Trophoblast cell (in vitro differentiated cells and primary cell): ENCODE measurements around the gene OR2V1.

ENCODE experiments used
- DNase-seq, 2 donors: peaks; one replicate each; pipeline ENCODE4 v3.0.0-alpha.2; 2016
- H2AFZ ChIP-seq: 2 replicates; pipeline ENCODE4 v1.6.1; 2013; ENCODE audit warnings: low read length, moderate library complexity, mild to moderate bottlenecking; ENCODE audit not compliant: insufficient read depth, poor library complexity
- H2AK5ac ChIP-seq: 2 replicates; pipeline ENCODE4 v1.6.1; 2013; ENCODE audit warnings: mild to moderate bottlenecking, low read length
- H2BK120ac ChIP-seq: 2 replicates; pipeline ENCODE4 v1.6.1; 2013; ENCODE audit warnings: low read length, mild to moderate bottlenecking, moderate library complexity; ENCODE audit not compliant: insufficient read depth, poor library complexity
- H2BK12ac ChIP-seq: 2 replicates; pipeline ENCODE4 v1.6.1; 2013; ENCODE audit warnings: mild to moderate bottlenecking, low read length, moderate library complexity
- H2BK5ac ChIP-seq: 2 replicates; pipeline ENCODE4 v1.6.1; 2013; ENCODE audit warnings: low read length, low read depth, moderate library complexity, mild to moderate bottlenecking; ENCODE audit not compliant: poor library complexity
- H3K14ac ChIP-seq: 2 replicates; pipeline ENCODE4 v1.6.1; 2013; ENCODE audit warnings: mild to moderate bottlenecking, low read length
- H3K18ac ChIP-seq: 2 replicates; pipeline ENCODE4 v1.6.1; 2013; ENCODE audit warnings: mild to moderate bottlenecking, low read length
- H3K23ac ChIP-seq: 2 replicates; pipeline ENCODE4 v1.6.1; 2013; ENCODE audit warnings: low read length
- H3K27ac ChIP-seq: 2 replicates; pipeline ENCODE4 v1.5.1; 2013; ENCODE audit warnings: low read depth, mild to moderate bottlenecking, inconsistent platforms, low read length, moderate library complexity
- H3K27me3 ChIP-seq: 2 replicates; pipeline ENCODE4 v1.6.1; 2013; ENCODE audit warnings: inconsistent platforms, mild to moderate bottlenecking, low read length, moderate library complexity; ENCODE audit not compliant: insufficient read depth
- H3K36me3 ChIP-seq, 2 experiments: 1 replicate in 1 of 2; 2 replicates in 1 of 2; pipeline ENCODE4 v1.6.1; 2013; ENCODE audit warnings: low read length in 2 of 2, mild to moderate bottlenecking in 2 of 2, moderate library complexity in 1 of 2; ENCODE audit not compliant: insufficient read depth in 2 of 2, control insufficient read depth in 1 of 2
- H3K4ac ChIP-seq: 2 replicates; pipeline ENCODE4 v1.6.1; 2013; ENCODE audit warnings: low read depth, mild to moderate bottlenecking, low read length, moderate library complexity
- H3K4me1 ChIP-seq, 2 experiments: 1 replicate in 1 of 2; 2 replicates in 1 of 2; pipeline ENCODE4 v1.6.1; 2013; ENCODE audit warnings: low read length in 2 of 2, mild to moderate bottlenecking in 2 of 2, moderate library complexity in 1 of 2; ENCODE audit not compliant: insufficient read depth in 2 of 2, control insufficient read depth in 1 of 2
- H3K4me2 ChIP-seq: 2 replicates; pipeline ENCODE4 v1.6.1; 2013; ENCODE audit warnings: inconsistent platforms, mild to moderate bottlenecking, low read length, moderate library complexity
- H3K4me3 ChIP-seq: 2 replicates; pipeline ENCODE4 v1.5.1; 2013; ENCODE audit warnings: mild to moderate bottlenecking, low read depth, low read length, inconsistent platforms
- H3K79me1 ChIP-seq: one replicate; pipeline ENCODE4 v1.6.1; 2013; ENCODE audit warnings: low read length
- H3K79me2 ChIP-seq: 2 replicates; pipeline ENCODE4 v1.6.1; 2013; ENCODE audit warnings: low read length, mild to moderate bottlenecking; ENCODE audit not compliant: control insufficient read depth, insufficient read depth, poor library complexity
- H3K9ac ChIP-seq: 2 replicates; pipeline ENCODE4 v1.6.1; 2013; ENCODE audit warnings: mild to moderate bottlenecking, low read length
- H3K9me3 ChIP-seq: 2 replicates; pipeline ENCODE4 v1.6.1; 2013; ENCODE audit warnings: low read depth, mild to moderate bottlenecking, control low read depth, inconsistent platforms, low read length; ENCODE audit not compliant: insufficient read depth
- H4K12ac ChIP-seq: 2 replicates; pipeline ENCODE4 v1.6.1; 2013; ENCODE audit warnings: low read depth, mild to moderate bottlenecking, low read length, moderate library complexity
- H4K8ac ChIP-seq: 2 replicates; pipeline ENCODE4 v1.6.1; 2013; ENCODE audit warnings: low read depth, mild to moderate bottlenecking, low read length, moderate library complexity
- H4K91ac ChIP-seq: one replicate; pipeline ENCODE4 v1.6.1; 2013; ENCODE audit warnings: low read depth, mild to moderate bottlenecking, low read length, moderate library complexity
- WGBS: extraction: QIAGEN DNeasy Blood & Tissue Kit; methylation state at CpG from one replicate; pipeline ENCODE4 v1.1.7; 2013; ENCODE audit warnings: missing lambda C conversion rate; ENCODE audit not compliant: insufficient read length, insufficient coverage; ENCODE audit errors: extremely low coverage; 5-methylcytosine and 5-hydroxymethylcytosine counted together

Gene OR2V1

DNA sequence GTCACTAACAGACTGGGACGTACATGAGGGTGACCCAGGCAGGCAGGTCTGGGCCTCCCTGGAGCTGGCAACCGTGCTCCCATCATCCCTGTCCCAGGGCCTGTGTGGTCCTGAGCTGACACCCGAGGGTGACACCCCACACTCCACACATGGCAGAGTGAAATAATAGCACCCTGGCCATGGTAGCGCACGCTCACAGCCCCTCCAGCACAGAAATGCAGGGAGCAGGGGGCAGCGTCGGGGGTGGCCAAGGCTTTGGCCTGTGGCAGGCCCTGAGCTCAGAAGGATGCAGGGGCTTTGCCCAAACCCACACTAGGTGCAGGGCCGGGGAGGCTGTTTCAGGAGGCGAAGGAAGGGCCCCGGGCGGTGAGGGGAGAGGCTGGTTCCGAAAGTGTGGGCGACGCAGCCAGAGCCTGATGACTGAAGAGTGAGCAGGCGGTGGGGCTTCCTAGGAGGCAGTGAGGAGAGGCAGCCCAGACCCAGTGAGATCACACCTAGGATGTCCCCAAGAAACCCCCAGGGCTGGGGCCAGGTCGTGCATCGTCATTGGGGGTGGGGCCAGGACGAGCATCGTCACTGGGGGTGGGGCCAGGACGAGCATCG is 29.3 kb upstream of the OR2V1 start:
- no CpG with 5 or more reads among the region's 21 CpGs for WGBS
- no peak overlapping the region for H2BK12ac ChIP-seq
- peaks cover 2 to 5% of the 10 kb centered on the region in 2 experiments for H3K4me1 ChIP-seq
- H3K18ac ChIP-seq: no peak overlapping the region
- DNase-seq: peak; percentile 72 to 73
- H3K14ac ChIP-seq: no peak overlapping the region
- no peak overlapping the region for H3K23ac ChIP-seq
- H3K4ac ChIP-seq: no peak overlapping the region
- no peak overlapping the region for H4K12ac ChIP-seq
- H3K79me1 ChIP-seq: no peaks in the 10 kb centered on the region
- no peak overlapping the region for H2BK5ac ChIP-seq
- no peak overlapping the region for H3K9ac ChIP-seq
- no peaks in the 10 kb centered on the region for H3K79me2 ChIP-seq
- no peak overlapping the region for H3K4me2 ChIP-seq
- H3K4me3 ChIP-seq: no peak overlapping the region
- H4K8ac ChIP-seq: no peak overlapping the region
- peaks cover 2% of the 10 kb centered on the region for H3K9me3 ChIP-seq
- H3K27ac ChIP-seq: no peak overlapping the region
- H3K27me3 ChIP-seq: no peaks in the 10 kb centered on the region
- H4K91ac ChIP-seq: no peak overlapping the region
- H2AFZ ChIP-seq: no peak overlapping the region
- no peaks in the 10 kb centered on the region for H3K36me3 ChIP-seq
- H2BK120ac ChIP-seq: no peak overlapping the region
- H2AK5ac ChIP-seq: no peak overlapping the region

DNA sequence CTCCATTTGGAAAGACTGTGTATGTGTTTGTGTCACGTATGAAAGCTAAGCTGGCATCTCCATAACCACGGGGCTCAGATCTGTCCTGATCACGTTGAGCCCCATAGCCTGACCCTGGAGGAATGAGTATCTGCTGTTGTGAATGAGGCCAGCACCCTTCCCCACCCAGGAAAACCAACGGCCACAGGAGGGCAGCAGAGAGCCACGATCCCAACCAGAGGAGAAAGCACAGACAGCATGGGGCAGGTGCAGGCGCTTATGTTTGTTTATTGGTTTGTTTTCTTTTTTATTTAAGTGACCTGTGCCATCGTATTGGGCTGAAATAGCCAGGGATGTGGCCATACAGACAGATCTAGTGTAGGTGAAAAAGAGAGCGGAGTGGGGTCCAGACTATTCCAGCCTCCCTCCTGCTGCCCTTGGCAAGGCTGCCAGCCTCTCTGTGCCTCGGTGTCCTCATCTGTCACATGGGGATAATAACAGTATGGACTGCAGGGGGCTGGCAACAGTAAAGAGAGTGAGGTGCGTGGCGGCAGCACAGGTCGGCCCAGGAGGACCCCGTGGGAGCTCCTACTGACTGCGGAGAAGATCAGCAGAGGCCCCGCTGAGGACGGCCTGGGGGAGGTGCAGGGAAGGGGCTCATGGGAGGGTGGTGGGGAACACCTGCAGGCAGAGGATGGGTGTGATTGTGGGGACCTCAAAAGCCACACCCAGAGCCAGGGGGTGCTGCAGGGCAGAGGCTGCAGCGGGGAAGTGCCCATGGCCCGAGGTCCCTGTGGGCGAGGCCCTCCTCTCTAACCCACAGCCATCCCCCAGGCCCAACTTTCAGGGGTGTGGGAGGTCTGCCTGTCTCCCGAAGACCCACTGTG is 28.6 kb upstream of the OR2V1 start:
- H4K91ac ChIP-seq: no peak overlapping the region
- H3K9ac ChIP-seq: no peak overlapping the region
- H3K79me1 ChIP-seq: no peaks in the 10 kb centered on the region
- H2BK5ac ChIP-seq: no peak overlapping the region
- no peak overlapping the region for H3K4me2 ChIP-seq
- no peak overlapping the region for H4K12ac ChIP-seq
- no peak overlapping the region for H3K4ac ChIP-seq
- no peak overlapping the region for H3K18ac ChIP-seq
- no peak overlapping the region for H2BK12ac ChIP-seq
- H3K23ac ChIP-seq: no peak overlapping the region
- no peak overlapping the region for H3K27ac ChIP-seq
- WGBS: no CpG with 5 or more reads among the region's 20 CpGs
- DNase-seq: peak; percentile 81 to 94
- H2AFZ ChIP-seq: no peak overlapping the region
- no peak overlapping the region for H2AK5ac ChIP-seq
- H3K27me3 ChIP-seq: no peaks in the 10 kb centered on the region
- H3K14ac ChIP-seq: no peak overlapping the region
- no peak overlapping the region for H3K4me3 ChIP-seq
- H3K4me1 ChIP-seq: peaks cover 2 to 5% of the 10 kb centered on the region in 2 experiments
- H3K9me3 ChIP-seq: peaks cover 2% of the 10 kb centered on the region
- no peak overlapping the region for H2BK120ac ChIP-seq
- H3K79me2 ChIP-seq: no peaks in the 10 kb centered on the region
- H3K36me3 ChIP-seq: no peaks in the 10 kb centered on the region
- no peak overlapping the region for H4K8ac ChIP-seq

DNA sequence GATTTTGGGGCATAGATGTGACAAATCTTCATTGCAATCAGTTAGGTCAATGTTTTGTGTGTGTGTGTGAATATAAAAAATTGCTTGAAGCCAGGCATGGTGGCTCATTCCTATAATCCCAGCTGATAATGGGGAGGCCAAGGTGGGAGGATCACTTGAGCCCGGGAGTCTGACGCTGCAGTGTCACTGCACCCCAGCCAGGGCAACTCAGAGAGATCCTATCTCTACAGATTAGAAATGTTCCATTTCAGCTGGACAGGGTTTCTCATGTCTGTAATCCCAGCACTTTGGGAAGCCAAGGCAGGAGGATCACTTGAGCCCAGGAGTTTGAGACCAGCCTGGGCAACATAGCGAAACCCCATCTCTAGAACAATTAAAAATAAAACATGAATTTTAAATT is 27.9 kb upstream of the OR2V1 start:
- no peaks in the 10 kb centered on the region for H3K79me2 ChIP-seq
- H2BK120ac ChIP-seq: no peak overlapping the region
- no peak overlapping the region for H2BK12ac ChIP-seq
- H4K91ac ChIP-seq: no peak overlapping the region
- no peak overlapping the region for H3K4ac ChIP-seq
- no peaks in the 10 kb centered on the region for H3K79me1 ChIP-seq
- H3K9ac ChIP-seq: no peak overlapping the region
- H3K36me3 ChIP-seq: no peaks in the 10 kb centered on the region
- H3K18ac ChIP-seq: no peak overlapping the region
- H3K4me3 ChIP-seq: no peak overlapping the region
- H4K8ac ChIP-seq: no peak overlapping the region
- DNase-seq: no peak
- H4K12ac ChIP-seq: no peak overlapping the region
- no peak overlapping the region for H2AK5ac ChIP-seq
- H3K9me3 ChIP-seq: peaks cover 2% of the 10 kb centered on the region
- no peak overlapping the region for H3K27ac ChIP-seq
- H3K27me3 ChIP-seq: no peaks in the 10 kb centered on the region
- H2AFZ ChIP-seq: no peak overlapping the region
- H2BK5ac ChIP-seq: no peak overlapping the region
- no peak overlapping the region for H3K4me2 ChIP-seq
- H3K23ac ChIP-seq: no peak overlapping the region
- no CpG with 5 or more reads among the region's 3 CpGs for WGBS
- no peak overlapping the region for H3K14ac ChIP-seq
- H3K4me1 ChIP-seq: peaks cover 2 to 5% of the 10 kb centered on the region in 2 experiments

DNA sequence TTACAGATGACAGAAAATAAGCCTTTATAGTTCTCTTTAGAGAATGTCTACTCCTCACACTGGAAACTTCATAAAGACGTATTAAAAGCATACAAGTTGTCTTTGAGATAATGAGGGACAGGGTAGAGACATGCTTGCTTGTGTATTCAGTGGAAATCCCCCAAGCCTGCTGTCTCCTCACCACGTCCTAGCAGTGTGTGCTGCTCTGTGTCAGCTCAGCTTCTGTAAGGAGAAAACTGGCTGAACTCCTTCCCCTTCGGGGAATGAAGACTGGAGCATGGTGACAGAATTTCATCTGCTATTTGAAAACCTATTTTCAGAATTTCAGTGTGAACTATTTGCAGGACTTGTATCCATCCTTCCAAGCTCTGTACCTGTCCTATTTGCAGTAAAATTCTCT is 25.8 kb upstream of the OR2V1 start:
- no CpG with 5 or more reads among the region's 3 CpGs for WGBS
- H3K18ac ChIP-seq: no peak overlapping the region
- no peak overlapping the region for H2AK5ac ChIP-seq
- peaks cover 2% of the 10 kb centered on the region for H3K9me3 ChIP-seq
- no peaks in the 10 kb centered on the region for H3K36me3 ChIP-seq
- no peak overlapping the region for H3K4me3 ChIP-seq
- no peak overlapping the region for H3K9ac ChIP-seq
- H3K4me2 ChIP-seq: no peak overlapping the region
- no peak overlapping the region for H2BK12ac ChIP-seq
- no peaks in the 10 kb centered on the region for H3K79me2 ChIP-seq
- H3K79me1 ChIP-seq: no peaks in the 10 kb centered on the region
- H3K27ac ChIP-seq: no peak overlapping the region
- no peak overlapping the region for H2AFZ ChIP-seq
- DNase-seq: no peak
- H3K14ac ChIP-seq: no peak overlapping the region
- no peak overlapping the region for H4K91ac ChIP-seq
- H2BK120ac ChIP-seq: no peak overlapping the region
- H4K12ac ChIP-seq: no peak overlapping the region
- H3K4ac ChIP-seq: no peak overlapping the region
- peaks cover 0 to 2% of the 10 kb centered on the region in 2 experiments for H3K4me1 ChIP-seq
- no peak overlapping the region for H4K8ac ChIP-seq
- H3K27me3 ChIP-seq: no peaks in the 10 kb centered on the region
- no peak overlapping the region for H2BK5ac ChIP-seq
- H3K23ac ChIP-seq: no peak overlapping the region
